HG03139 (cell line): ENCODE results near the gene HDAC4.
"Not testable (repeated sequence)": the region's sequence is repeated elsewhere in the genome, so short reads cannot be mapped to it uniquely, and the experiment has no call there.

ENCODE experiments used
- ATAC-seq: cut with Tn5 transposase; IDR thresholded peaks from one replicate; pipeline ENCODE4 v1.9.1; 2021; ENCODE audit not compliant: unreplicated experiment

HDAC4 gene

DNA sequence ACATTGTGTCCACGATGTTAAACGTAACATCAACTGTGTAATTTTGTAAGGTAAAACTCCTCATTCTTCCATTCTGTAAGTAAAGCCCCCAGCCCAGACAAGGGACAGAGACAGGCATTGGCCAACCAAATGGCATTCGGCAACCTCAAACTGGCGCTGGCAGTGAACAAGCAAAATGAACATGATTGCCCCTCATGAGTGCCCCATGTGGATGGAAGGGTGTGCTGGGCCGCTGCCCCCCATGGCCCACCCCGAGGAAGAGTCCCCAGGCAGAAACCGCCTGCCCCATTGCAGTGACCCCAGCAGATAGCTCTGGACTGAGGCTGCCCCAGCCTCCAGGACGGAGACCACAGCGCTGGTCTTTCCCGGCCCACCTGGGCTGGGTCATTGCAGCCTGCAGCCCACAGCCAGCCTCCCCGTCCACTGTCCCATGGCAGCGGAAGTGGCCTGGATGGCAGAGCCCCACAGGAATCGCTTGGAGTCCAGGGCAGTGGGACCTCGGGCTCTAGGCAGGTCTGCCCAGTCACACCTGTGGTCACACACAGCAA is 220.2 kb downstream of the HDAC4 start:
- no peak for ATAC-seq

DNA sequence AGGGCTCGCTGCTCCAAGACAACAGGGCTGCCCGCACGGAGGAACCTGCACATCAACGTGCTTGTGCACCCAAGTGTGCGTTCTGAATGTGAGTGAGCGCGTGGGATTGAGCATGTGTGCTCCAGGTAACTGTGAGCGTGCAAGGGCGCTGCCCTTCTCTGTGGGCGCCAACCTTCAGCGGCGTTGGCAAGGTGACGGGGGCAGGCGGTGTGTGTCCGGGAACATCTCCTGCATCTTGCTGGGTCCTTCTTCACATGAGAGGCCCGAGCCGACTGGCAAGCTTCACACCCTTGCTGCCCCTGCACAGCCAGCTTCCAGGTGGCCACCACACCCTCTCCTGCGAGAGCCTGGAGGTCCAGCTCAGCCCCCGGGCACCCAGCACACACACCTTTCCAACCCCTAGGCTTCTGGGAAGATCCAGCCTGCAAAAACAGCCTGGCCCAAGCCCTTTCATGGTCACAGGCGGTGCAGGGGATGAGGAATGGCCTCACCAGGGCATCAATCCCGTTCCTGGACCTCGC is 220.9 kb downstream of the HDAC4 start:
- no peak for ATAC-seq

DNA sequence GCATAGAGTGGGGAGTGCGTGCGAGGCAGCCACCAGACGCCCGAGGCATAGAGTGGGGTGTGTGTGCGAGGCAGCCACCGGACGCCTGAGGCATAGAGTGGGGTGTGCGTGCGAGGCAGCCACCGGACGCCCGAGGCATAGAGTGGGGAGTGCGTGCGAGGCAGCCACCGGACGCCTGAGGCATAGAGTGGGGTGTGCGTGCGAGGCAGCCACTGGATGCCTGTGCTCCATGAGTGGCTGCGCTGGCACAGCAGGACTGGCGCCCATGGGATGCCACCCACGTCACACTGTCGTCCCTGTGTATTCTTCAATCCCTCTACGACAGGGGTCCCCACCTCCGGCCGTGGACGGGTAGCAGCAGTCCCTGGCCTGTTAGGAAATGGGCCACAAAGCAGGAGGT is 221.9 kb downstream of the HDAC4 start:
- ATAC-seq = no peak

DNA sequence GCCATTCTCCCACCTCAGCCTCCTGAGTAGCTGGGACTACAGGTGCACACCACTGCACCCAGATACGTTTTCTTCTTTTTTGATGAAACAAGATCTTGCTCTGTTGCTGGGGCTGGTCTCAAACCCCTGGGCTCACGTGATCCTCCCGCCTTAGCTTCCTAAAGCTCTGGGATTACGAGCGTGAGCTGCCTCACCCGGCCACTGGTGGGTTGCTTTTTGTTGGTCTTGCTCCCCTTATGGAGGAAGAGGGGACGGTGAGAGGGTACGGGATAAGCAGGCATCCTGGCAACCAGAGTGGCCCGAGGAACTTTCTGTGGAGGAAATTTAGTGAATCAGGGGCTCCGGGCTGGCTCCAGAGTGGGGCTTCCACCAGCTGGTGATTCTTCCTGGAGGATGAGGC is 222.3 kb downstream of the HDAC4 start:
- no peak for ATAC-seq

DNA sequence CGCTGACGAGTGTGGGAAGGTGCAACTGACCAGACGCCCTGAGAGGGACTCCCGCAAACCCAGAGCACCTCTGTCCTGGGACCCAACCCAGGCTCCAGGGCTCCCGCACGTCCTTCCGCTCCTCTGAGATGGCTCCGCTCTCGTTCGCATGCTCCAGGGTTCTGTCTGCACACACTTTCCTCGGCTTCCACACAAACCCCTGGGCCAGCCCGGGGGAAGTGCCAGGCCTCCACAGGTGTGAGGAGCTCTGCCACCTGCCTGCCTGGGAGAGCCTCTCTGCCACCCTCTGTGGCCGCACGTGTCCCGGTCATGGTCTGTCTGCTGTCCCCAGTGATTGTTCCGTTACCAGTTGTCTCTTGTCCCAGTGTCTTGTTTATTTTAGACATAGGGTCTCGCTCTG is 222.9 kb downstream of the HDAC4 start:
- ATAC-seq = no peak

DNA sequence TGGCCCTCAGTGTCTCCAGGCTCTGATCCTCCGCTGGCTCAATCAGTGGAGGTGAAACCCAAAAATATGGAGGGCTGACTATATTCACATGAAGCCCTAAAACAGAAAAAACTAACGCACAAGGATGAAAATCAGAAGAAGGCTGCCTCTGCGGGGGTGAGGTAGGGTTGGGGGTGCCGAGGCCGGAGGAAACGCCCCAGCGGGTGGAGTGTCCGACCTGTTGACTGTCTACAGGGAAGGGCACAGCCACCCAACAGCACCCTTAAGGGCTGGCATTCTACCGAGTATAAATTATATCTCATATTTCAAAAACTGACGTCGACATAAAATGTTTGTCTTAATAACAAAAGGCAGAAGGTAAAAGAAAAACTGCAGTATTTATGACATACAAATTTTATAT is 223.5 kb downstream of the HDAC4 start:
- no peak for ATAC-seq

DNA sequence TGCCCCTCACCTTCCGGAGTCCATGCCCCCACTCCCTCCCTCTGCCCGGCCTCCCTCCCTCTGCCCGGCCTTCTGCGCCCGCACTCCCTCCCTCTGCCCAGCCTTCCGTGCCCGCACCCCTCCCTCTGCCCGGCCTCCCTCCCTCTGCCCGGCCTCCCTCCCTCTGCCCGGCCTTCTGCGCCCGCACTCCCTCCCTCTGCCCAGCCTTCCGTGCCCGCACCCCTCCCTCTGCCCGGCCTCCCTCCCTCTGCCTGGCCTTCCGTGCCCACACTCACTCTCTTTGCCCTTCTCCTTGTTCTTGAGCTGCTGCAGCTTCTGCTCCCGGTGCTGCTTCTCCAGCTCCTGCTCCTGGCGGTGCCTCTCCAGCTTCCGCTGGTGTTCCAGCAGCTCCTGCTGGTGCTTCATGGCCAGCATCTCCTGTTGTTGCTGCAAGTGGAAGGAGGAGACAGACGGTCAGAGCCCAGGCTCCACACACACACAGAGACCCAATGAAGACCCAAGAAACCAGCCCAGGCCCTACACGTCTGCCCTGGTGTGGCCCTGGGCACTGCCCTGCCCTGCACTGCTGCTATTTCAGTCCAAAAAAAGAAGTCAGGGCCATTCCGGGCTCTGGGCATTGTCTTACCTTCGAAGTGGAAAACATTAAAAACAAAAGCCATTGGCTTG is 224.5 kb downstream of the HDAC4 start:
- ATAC-seq = not testable (repeated sequence)

DNA sequence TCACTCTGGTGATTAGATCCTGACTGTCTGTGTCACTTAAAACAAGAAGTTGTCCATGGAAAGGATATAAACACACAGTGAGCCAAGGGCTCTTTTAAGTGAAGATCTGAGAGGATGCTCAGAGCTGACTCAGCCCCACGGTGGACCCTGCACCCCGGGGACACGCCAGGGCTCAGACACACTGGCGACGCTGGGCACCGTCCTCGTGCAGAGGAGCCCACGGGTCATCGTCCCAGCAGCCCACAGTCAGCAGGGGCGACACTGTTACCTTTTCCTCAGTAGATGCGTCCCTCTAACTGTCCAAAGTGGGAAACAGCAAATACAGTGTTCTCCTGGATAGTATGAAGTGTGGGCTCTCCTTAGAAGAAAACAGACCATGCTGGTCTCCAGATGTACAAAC is 225.6 kb downstream of the HDAC4 start:
- no peak for ATAC-seq

DNA sequence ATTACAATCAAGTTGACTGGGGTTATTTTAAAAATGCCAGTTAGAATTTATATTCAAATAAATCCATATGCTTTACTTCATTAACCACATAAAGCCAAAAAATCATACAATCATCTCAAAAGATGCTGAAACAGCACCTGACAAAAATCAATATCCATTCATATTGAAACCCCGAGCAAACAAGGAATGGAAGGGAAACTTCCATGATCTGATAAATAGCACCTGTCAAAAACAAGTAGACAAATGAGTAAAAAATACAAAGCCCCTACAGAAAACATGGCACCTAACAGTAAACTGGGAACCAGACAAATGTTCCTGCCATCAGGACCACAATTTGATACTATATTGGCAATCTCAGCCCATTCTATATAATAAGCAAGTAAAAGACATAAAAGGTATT is 227.5 kb downstream of the HDAC4 start:
- ATAC-seq = no peak

DNA sequence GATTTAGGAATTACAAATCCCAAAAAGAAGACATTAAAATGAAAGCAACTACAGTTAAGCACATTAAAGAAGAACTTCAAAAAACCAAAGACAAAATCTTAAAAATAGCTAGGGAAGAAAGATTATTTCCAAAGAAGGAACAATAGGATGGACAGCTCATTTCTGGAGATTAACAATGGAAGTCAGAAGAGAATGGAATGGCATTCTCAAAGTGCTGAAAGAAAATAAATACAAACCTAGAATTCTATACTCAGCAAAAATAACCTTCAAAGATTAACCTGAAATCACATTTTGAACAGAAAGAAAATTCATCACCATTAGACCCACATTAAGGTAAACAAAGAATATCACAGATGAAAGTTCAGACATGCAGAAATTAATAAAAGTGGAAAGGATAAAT is 229.2 kb downstream of the HDAC4 start:
- no peak for ATAC-seq

DNA sequence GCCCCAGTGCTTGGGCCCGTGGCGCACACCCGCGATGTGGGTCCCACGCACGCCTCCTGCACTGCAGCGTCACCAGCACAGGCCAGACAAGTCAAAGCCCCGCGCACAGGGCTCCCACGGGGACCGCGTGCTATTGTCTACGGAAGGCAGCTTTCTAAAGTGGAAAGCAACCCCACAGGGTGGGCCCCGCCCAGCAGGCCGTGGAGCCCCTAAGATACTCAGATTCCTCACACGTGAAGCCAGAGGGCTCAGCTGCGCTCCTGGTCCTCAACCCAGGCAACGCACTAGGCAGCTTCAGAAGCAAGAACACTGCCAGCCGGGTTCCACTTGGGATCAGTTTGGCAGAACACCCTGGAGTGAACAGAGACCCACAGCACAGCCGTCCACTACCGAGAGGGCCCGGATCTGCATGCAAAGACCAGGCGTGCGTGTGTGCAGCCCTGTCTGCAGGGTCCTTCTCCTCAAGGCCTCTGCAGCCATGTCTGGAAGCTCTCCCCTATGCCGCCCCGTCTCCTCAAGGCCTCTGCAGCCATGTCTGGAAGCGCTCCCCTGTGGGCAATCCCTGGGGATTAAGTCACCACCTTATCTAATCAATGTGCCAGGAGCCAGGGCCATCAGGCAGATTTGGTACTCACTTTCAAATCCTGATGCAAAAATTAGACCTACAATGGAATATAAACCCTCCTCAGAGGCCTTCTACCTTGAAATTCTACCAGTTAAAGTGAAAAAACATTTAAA is 231.3 kb downstream of the HDAC4 start:
- ATAC-seq = no peak

DNA sequence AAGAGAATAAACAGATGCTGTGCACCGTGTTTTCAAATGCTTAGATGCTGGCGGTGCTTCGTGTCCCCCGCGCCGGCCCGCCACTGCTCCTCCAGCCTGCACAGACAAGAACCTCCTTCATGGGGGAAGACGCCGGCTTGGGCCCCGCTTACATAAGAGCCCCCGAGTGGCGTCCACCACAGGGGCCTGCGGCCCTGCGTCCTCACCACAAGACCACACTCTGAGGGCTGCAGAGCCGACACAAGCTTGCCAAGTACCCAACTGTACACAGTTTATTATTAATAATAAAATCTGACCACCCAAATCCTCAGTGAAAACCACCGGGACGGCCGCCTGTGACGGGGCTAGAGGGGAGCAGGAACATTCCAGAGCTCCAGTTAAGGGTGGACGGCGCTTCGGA is 232.2 kb downstream of the HDAC4 start:
- no peak for ATAC-seq

DNA sequence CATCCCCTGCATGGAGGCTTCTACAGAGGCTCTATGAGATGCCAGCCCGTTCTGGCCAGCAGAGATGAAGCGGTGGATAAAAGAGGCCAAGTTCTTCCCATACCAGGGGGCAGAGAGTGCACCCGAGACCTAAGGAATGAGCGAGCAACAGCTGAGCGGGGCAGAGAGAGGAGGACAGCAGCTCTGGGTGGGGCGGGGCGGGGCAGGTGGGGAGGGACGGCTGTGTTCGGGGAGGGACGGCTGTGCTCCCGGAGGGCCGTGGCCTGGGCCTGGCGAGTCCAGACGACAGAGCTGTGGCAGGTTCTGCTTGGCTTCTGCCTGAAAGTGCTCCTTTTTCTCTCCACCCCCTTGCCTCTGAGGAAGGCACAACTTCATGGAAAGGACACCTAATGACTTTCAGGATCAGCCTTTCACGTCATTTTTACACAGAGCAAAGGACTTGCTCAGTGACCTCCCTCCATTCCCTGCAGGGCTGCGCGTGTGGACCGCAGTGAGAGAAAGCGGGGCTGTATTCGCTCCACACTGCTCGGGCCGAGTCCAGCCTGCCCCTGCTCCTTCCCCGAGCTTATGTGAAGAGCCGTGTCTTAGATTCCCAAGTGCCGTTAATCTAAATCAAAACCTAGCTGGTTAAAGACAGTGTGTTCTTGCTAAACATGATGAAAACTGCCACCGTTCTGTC is 232.9 kb downstream of the HDAC4 start:
- no peak for ATAC-seq

DNA sequence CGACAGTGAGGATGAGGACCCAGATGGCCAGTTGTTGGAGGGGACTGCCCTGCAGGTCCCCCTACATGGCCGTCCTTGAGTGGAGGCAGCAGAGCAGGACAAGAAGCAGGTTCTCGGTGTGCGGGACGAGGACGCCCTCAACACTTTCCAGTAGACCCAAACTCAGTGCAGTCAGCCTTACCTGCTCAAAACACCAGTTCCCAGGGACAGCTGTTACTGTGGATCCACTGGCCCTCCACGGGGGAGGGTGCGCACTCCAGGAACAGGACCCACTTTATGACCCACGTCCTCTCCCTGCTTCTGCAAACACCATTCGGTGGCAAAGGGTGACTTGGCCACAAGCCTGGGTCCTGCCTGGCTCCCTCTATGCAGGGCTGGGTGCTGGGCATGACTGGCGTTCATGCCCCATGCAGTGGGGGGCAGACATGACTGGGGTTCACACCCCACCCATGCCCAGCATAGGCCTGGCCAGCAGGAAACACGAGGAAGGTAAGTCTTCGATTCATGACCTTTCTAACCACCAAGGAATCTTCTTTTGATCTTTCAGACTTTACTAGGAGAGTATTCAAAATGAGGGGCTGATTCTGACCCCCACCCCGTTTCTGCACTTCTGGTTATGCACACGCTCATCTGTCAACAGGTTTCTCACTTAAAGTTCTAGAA is 233.7 kb downstream of the HDAC4 start:
- ATAC-seq = no peak

DNA sequence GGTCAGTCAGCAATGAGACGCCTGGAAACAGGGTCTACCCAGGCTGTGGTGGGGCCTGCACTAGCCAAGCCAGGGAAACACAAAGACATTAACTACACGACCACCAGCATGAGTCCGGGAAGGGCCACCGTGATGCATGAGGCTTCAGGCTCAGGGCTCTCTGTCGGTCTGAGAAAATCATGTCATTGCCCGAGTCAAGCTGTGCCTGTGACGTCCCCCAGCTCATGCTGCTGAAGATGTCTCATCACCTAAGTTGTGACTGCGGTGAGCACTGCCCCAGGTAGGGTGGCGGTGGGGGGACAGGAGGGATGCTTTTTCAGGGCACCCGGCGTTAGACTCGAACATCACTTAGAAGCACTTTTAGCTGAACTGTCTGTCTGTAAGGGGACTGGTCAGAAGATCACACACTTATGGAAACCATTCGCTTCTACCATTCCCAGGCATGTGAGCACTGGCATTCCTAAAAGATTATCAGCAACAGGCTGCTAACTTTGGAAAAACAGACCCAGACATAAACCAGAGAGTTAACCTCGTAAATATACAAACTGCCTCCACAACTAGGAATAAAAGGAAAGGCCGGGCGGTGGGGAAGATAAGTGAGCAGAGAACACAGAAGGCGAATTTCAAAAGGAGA is 234.5 kb downstream of the HDAC4 start:
- ATAC-seq = no peak

DNA sequence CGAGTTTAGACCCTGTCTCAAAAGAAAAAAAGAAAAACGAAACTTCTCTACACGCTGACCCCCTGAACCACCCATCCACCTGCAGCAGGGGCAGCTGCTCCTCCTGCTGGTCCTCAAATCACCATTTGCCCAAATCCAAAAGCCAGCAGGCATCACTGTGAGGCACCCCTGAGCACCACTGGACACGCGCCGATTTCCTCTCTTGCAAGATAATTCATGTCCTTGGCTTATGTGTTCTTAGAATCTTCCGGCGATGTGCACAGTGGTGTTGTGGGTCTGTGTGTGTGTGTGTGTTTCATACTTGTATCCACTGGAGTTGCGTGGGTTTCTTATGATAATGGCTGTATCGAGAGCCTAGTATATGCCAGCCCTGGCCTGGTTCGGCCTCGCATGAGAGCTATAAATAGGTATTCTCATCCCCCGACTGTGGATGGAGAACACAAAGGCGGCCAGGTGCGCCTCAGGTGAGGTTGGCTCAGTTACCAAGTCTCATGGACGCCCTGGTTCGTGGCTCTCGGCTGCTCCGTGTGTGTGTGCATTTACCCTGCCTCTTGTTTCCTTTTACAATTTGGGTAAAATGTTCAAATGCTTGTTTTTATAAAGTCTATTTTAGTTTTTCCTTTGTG is 235.5 kb downstream of the HDAC4 start:
- ATAC-seq = no peak

DNA sequence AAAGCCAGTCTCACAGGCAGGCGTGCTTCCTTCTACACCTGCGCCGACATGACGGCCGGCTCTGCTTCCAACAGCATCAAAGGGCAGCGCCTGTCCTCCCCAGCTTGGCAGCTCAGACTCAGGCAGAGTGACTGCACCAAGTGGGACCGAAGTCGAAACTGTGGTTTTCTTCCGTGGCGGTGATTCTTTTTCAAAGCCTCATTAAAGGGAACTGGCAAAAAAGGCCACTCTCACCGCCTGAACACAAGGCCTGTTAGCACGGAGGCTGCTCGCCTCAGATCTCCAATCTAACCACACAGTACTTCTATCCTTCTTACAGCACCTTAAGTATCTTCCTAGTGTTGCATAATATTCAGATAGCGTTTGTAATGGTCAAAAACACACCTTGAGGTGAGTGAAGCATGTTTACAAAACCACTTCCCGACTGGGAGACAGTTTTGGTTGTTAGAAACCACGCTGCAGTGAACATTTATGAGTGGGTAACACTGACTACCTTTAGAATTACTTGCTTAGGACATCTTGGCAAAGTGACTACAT is 236.4 kb downstream of the HDAC4 start:
- no peak for ATAC-seq

DNA sequence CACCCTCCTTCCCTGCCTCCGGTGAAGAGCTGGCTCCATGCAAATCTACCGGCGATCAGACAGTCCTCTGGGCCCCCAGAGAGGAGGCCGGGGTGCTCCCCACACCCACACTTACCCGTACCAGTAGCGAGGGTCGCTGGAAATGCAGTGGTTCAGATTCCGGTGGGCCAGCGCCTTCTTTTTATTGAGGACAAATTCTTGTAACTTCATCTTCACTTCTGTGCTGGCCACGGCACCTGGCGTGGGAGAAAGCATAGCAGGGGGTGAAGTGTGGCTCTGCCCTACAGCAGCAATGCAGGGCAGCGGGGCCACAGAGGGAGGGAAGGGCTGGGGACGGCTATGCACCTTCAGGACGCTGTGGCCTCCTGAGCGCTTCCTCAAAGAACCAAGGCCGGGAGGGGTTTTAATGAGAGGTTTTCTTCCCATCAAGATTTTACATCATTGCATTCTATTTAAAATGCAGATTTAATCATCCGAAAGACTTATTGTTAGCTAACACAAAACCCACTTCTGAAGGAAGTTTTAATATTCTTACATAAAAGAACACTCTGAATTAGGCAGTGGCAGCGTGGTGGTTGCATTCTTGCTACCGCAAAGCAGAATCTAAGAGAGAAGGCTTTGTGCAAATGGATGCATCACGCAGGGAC is 237.0 kb downstream of the HDAC4 start:
- no peak for ATAC-seq

DNA sequence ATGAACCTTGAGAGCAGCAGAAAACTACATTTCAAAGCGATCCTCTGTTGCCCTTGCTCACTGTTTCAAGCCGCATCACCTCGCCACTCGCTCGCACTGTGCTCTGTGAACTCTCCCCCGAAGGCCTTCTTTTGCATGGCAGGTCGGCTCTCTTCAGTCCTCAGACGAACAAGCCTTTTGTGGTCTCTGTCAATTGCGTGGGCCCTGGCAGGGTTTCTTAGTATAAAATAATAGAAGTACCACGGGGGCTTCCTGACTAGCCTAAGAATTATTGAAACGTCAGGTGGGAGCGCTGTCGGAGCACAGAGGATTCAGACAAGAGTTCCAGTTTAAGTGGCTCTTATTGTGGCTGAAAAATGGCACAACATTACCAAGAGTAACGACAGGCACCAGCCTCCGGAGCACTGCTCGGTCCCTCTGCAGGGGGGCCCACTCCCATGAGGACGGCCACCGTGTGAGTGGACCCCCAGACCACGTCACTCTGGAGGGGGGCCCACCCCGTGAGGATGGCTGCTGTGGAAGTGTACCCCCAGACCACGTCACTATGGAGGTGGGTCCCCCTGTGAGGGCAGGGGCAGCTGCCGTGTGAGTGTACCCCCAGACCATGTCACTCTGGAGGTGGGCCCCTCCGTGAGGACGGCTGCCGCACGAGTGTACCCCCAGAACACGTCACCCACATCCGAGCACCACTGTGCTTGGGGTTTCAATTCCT is 237.7 kb downstream of the HDAC4 start:
- ATAC-seq = no peak
